Hypothalamus (tissue), 51 donors: ENCODE measurements around the gene SYNGR2.
A peak's percentile ranks its signal among the peaks of the same experiment; 100 is the strongest.

Experiments used
- DNase-seq, 51 donors: peaks; one replicate each; lab custom pipeline; 2025; lab: John Stamatoyannopoulos, UW

The SYNGR2 gene

DNA sequence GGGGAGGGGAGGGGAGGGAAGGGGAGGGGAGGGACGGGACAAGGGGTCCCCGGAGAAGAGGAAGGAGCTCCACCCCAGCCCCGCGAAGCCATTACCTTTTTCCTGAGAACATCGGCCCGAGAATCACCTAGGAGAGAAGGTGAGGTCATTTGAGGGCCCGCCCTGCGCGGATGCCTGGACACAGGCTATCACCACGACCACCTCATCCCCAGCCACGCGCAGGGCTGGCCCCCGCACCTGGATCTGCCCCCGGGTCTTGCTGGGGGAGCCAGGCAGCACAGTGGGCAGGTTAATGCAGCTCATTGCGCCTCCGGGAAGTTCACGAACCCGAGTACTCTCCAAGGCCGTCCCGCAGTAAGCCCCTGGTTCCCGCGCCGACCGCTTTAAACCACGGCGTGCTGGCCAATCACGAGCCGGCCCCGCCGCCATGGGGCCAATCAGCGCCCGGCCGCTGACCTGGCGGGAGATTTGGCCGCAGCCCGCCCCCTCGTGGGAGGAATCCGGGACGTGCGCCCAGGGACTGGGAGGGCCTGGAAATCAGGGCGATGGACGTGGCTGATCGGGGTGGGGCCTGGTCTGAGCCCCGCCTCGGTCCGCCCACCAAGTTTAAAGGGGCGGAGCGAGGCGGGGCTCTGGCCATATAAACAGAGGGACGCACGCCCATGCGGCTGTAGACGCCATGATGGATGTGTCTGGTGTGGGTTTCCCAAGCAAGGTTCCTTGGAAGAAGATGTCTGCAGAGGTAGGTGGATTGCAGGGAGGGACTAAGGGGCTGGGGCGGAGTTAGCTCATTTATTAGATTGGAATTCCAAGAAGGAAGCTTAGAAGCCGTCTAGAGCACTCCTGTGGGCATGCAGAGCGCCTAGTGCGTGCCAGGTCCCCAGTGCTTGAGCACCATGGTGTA lies 18.6 kb downstream of the SYNGR2 start, which contains the start of the genes AFMID and TK1:
Gene AFMID (plus strand): TSS at position 671 of the 904 bp plus-strand sequence. CDS start 9 bp downstream, at position 680.
Gene TK1 (minus strand): TSS at position 361 of the 904 bp plus-strand sequence. CDS start 58 bp downstream, at position 303.
- DNase-seq: peak; percentile 27 to 97 (median 91)

- no peak for DNase-seq
These were observed 28.3 kb downstream of the SYNGR2 start for GRCh38 chr17:78196716-78197115.

DNA sequence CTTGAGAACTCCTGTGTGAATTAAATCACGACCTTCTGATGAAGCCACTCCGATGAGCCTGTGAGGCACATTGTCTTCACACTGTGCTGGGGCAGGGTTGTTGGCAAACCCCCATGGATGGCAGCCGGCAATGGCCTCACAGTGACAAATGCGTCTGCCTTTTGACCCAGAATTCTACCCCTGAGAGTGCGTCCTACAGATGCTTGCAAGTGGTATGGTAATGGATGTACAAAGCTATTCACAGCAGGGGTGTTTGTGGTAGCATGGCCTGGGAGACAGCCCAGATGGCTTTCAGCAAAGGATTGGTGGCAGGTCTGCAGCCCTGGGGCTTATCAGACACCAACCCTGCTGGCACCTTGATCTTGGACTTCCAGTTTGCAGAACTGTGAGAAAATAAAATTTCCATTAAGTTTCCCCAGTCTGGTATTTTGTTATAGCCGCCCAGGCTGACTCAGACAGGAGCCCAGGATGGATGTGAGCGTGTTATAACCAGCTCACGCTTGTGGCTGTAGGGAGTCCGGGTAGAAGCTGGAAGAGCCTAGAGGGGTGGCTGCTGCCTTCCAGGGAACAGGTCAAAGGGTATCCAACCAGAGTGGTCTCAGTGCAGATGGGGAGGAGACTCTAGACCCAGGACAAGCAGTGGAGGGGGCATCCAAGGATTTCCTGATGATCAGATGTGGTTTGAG lies 28.9 kb downstream of the SYNGR2 start:
- peak in 17 of 51 donors; percentile 8 to 62 (median 26) for DNase-seq

DNA sequence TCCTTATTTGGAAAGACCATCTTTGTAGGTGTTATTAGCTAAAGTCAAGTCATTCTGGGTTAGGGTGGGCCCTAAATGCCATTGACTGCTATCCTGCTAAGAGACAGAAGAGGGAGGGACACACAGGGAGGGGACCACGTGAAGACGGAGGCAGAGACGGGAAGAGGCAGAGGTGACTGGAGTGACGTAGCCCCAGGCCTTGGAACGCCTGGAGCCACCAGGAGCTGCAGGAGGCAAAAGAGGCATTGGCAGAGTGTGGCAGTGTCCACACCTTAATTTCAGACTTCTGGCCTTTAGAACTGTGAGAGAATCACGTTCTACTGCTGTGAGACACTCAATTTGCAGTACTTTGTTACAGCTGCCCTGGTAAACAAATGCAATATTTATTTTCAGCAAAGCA lies 32.1 kb downstream of the SYNGR2 start:
- DNase-seq: no peak

- no peak for DNase-seq
These were observed 34.3 kb downstream of the SYNGR2 start for GRCh38 chr17:78202666-78203065.

DNA sequence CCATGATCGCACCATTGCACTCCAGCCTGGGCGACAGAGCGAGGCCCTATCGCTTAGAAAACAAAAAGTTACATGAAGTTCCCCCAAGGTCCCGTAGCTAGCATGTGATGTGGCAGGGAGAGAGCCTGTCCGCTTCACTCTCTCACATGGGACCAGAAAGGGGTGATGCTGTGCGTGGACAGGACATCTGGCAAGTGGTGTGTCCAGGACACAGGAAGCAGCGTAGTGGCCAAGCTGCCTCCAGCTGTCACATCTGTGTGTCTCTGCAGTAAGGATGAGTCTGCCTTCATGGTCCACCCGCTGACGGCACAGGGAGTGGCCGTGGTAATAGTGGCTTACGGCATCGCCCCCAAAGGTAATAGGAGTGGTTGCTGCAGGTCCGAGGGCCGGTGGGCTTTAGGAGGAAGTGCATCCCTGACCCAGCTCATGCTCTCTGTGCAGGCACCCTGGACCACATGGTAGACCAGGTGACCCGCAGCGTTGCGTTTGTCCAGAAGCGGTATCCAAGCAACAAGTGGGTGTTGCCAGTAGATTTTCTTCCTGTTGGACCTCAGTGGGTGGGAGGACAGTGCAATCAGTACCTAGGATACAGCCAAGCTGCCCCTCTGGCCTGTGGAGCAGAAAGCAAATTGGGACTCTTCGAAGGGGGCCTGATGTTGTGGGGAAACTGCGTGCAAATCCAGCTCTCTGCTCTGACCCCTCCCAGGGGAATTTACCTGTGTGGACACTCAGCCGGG lies 36.2 kb downstream of the SYNGR2 start:
- no peak for DNase-seq

DNA sequence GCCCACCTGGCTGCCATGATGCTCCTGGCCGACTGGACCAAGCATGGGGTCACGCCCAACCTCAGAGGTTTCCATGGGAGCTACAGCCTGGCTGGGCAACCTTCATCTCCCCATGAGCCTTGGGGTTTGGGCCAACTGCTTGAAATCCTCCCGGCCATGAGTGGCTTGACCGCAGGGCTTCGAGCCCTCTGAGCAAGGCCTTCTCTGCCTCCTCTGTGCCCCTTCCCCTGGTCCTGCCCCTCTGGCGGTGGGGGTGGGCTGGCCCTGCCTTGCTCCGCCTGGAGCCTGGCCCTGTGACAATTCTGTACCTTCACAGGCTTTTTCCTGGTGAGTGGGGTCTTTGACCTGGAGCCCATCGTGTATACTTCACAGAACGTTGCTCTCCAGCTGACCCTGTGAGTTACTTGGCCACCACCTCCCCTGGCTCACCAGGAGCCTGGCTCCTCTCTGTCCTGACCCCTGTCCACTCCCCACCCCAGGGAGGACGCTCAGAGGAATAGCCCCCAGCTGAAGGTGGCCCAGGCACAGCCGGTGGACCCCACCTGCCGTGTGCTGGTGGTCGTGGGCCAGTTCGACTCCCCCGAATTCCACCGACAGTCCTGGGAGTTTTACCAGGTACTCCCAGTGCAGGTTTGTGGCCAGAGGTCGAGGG lies 36.9 kb downstream of the SYNGR2 start:
- no peak for DNase-seq

- DNase-seq: no peak
These were observed 37.9 kb downstream of the SYNGR2 start for GRCh38 chr17:78206298-78206697.

GRCh38 chr17:78208486-78208885 lies 40.1 kb downstream of the SYNGR2 start:
- DNase-seq: peak in 1 of 51 donors; percentile 15

- no peak for DNase-seq
These were observed 41.7 kb downstream of the SYNGR2 start for GRCh38 chr17:78210111-78210510.

DNA sequence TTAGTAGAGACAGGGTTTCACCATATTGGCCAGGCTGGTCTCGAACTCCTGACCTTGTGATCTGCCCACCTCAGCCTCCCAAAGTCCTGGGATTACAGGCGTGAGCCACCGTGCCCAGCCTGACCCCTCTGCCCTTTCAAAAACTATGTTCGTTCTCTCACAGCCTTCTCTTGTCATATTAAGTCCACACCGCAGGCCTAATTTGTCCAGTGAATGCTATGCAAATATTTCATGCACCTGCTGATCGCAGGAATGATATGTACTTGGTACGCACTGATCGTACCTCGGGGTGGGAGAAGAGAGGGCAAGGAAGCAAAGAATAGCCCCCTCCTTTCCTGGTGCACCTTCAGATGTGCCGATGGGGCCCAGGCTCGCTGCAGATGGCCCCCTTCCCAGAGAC lies 42.7 kb downstream of the SYNGR2 start:
- no peak for DNase-seq

GRCh38 chr17:78214016-78214705 lies 45.8 kb downstream of the SYNGR2 start, which contains the start of gene BIRC5:
Gene BIRC5, plus strand, starts transcription at chr17:78214253. Its CDS starts 64 bp downstream, at chr17:78214317.
- DNase-seq: peak in 49 of 51 donors; percentile 32 to 93 (median 75)

DNA sequence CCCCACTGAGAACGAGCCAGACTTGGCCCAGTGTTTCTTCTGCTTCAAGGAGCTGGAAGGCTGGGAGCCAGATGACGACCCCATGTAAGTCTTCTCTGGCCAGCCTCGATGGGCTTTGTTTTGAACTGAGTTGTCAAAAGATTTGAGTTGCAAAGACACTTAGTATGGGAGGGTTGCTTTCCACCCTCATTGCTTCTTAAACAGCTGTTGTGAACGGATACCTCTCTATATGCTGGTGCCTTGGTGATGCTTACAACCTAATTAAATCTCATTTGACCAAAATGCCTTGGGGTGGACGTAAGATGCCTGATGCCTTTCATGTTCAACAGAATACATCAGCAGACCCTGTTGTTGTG lies 46.3 kb downstream of the SYNGR2 start:
- DNase-seq: no peak

- no peak for DNase-seq
These were observed 51.2 kb downstream of the SYNGR2 start for GRCh38 chr17:78219396-78220150.
